DOHH2 (cell line): ENCODE measurements around the gene ABCA2.

Experiments used
- H3F3A ChIP-seq: fragments of 200-600 bp; sonication (generic), shearing (Covaris generic); 2 replicates; pipeline ENCODE4 v1.6.0; 2016; ENCODE audit warnings: antibody characterized with exemption, mild to moderate bottlenecking; ENCODE audit not compliant: control insufficient read depth, insufficient read depth
- H3K27ac ChIP-seq: fragments of 200-600 bp; sonication (generic); 2 replicates; pipeline ENCODE4 v1.5.1; 2014; ENCODE audit warnings: low read depth, mild to moderate bottlenecking, low read length, moderate library complexity
- H3K27me3 ChIP-seq: fragments of 200-600 bp; sonication (generic); 2 replicates; pipeline ENCODE4 v1.6.1; 2014; ENCODE audit warnings: mild to moderate bottlenecking, low read length, mixed read lengths; ENCODE audit not compliant: control insufficient read depth
- H3K36me3 ChIP-seq: fragments of 200-600 bp; sonication (generic); 2 replicates; pipeline ENCODE4 v1.6.1; 2014; ENCODE audit warnings: mild to moderate bottlenecking, low read length, moderate library complexity, mixed read lengths; ENCODE audit not compliant: control insufficient read depth
- H3K4me1 ChIP-seq: fragments of 200-600 bp; sonication (generic); 2 replicates; pipeline ENCODE4 v1.6.1; 2014; ENCODE audit warnings: mild to moderate bottlenecking, low read length, mixed read lengths; ENCODE audit not compliant: control insufficient read depth
- H3K4me2 ChIP-seq: fragments of 200-600 bp; sonication (generic); 2 replicates; pipeline ENCODE4 v1.6.0; 2014; ENCODE audit warnings: mild to moderate bottlenecking, low read length, moderate library complexity
- H3K4me3 ChIP-seq: fragments of 200-600 bp; sonication (generic); 2 replicates; pipeline ENCODE4 v1.5.1; 2014; ENCODE audit warnings: mild to moderate bottlenecking, low read length, mixed read lengths
- H3K79me2 ChIP-seq: fragments of 200-600 bp; sonication (generic); 2 replicates; pipeline ENCODE4 v1.6.1; 2014; ENCODE audit warnings: mild to moderate bottlenecking, low read length, mixed read lengths; ENCODE audit not compliant: control insufficient read depth
- H3K9me2 ChIP-seq: fragments of 200-600 bp; sonication (generic); replicated peaks from 2 replicates; pipeline ENCODE4 v1.6.1; 2014; ENCODE audit warnings: mild to moderate bottlenecking, low read length, mixed read lengths; ENCODE audit not compliant: control insufficient read depth
- H3K9me3 ChIP-seq: fragments of 200-600 bp; sonication (generic); 2 replicates; pipeline ENCODE4 v1.6.1; 2014; ENCODE audit warnings: antibody characterized with exemption, low read length, mixed read lengths; ENCODE audit not compliant: control insufficient read depth, insufficient read depth
- H4K20me1 ChIP-seq: fragments of 200-600 bp; sonication (generic); 2 replicates; pipeline ENCODE4 v1.6.0; 2014; ENCODE audit warnings: low read depth, mild to moderate bottlenecking, antibody characterized with exemption, low read length, moderate library complexity; ENCODE audit not compliant: control insufficient read depth, insufficient read depth
- CTCF ChIP-seq: fragments of 200-600 bp; sonication (generic); IDR thresholded peaks from one replicate; pipeline ENCODE4 v1.5.1; 2014; ENCODE audit warnings: antibody characterized with exemption, mild to moderate bottlenecking, low read depth, low read length; ENCODE audit not compliant: poor library complexity, severe bottlenecking
- EZH2phosphoT487 ChIP-seq: fragments of 200-600 bp; sonication (generic); IDR thresholded peaks from 2 replicates; pipeline ENCODE4 v1.6.1; 2017; ENCODE audit warnings: borderline replicate concordance, mild to moderate bottlenecking, antibody characterized with exemption, low read length, moderate library complexity, mixed read lengths

The ABCA2 gene

DNA sequence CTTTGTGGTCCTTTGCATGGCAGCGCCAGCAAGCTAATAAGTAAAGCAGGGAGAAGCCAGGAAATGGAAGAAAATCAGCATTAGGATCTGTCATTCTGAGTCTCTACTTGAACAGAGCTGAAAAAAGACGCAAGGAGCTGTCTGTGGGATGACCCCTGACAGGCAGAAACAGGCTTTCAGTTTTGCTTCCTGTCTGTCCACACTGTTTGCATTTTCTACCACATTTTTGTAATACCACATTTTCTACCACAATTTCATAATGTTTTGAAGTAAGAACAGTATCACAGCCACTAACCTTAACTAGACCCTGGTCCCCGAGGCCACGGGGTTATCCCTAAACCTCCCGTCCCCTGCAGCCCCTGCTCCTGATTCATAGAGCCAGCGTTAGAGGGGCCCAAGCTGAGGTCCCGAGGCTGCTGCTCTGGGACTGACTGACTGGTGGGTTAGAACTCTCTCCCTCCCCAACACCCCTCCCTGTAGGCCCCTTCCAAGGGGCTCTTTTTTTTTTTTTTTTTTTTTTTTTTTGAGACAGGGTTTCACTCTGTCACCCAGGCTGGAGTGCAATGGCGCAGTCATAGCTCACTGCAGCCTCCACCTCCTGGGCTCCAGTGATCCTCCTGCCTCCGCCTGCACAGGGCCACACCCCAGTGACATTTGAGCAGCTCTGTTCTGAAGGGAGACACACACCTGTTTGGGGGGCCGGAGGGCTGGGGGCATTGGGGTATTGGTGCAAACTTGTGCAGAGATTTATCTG, 27.7 kb downstream of the ABCA2 start:
- H3K4me3 ChIP-seq: no peak overlapping the region
- TF ChIP-seq CTCF: no peak
- no peak for TF ChIP-seq EZH2phosphoT487
- peak overlapping the region; percentile 22 for H3K4me2 ChIP-seq

GRCh38 chr9:136997830-136998234, 30.2 kb downstream of the ABCA2 start:
- Histone ChIP-seq H3K36me3 (peaks cover 8% of the 10 kb centered on the region), H3K79me2 (peaks cover 9% of the 10 kb centered on the region), H3K4me1 (peaks cover 41% of the 10 kb centered on the region), H3K27ac (no peak overlapping the region), H3K4me2 (no peak overlapping the region), H3F3A (no peaks in the 10 kb centered on the region), H3K9me3 (no peaks in the 10 kb centered on the region), H4K20me1 (peaks cover 6% of the 10 kb centered on the region; the same call in 1 of the 2 replicates), H3K27me3 (peaks cover 28% of the 10 kb centered on the region), H3K4me3 (no peak overlapping the region), H3K9me2 (no peaks in the 10 kb centered on the region)
- no peak for TF ChIP-seq EZH2phosphoT487
- no peak for TF ChIP-seq CTCF

More for the DNA sequence above, 27.7 kb downstream of the ABCA2 start:
- no peak overlapping the region for H3K27ac ChIP-seq
- H4K20me1 ChIP-seq: no peaks in the 10 kb centered on the region
- H3F3A ChIP-seq: no peaks in the 10 kb centered on the region
- H3K36me3 ChIP-seq: no peaks in the 10 kb centered on the region
- no peaks in the 10 kb centered on the region for H3K9me2 ChIP-seq
- H3K79me2 ChIP-seq: no peaks in the 10 kb centered on the region
- H3K9me3 ChIP-seq: no peaks in the 10 kb centered on the region
- H3K27me3 ChIP-seq: peaks cover 28% of the 10 kb centered on the region
- H3K4me1 ChIP-seq: peaks cover 31% of the 10 kb centered on the region

- H4K20me1 ChIP-seq: peaks cover 7% of the 10 kb centered on the region; the same call in 1 of the 2 replicates
- H3K4me2 ChIP-seq: no peak overlapping the region
- peaks cover 10% of the 10 kb centered on the region for H3K79me2 ChIP-seq
- TF ChIP-seq EZH2phosphoT487 (no peak), CTCF (no peak)
- H3K27me3 ChIP-seq: peaks cover 28% of the 10 kb centered on the region
- H3K4me1 ChIP-seq: peaks cover 42% of the 10 kb centered on the region
- H3K4me3 ChIP-seq: no peak overlapping the region
- no peak overlapping the region for H3K27ac ChIP-seq
- no peaks in the 10 kb centered on the region for H3F3A ChIP-seq
- no peaks in the 10 kb centered on the region for H3K9me3 ChIP-seq
- peaks cover 8% of the 10 kb centered on the region for H3K36me3 ChIP-seq
- H3K9me2 ChIP-seq: no peaks in the 10 kb centered on the region
Measured at GRCh38 chr9:136997371-136997770, 30.7 kb downstream of the ABCA2 start.
